ENCODE results near the gene ELOVL6.
A peak's percentile ranks its signal among the peaks of the same experiment; 100 is the strongest.
"Not testable (repeated sequence)": the region's sequence is repeated elsewhere in the genome, so short reads cannot be mapped to it uniquely, and the experiment has no call there.

Gene ELOVL6

DNA sequence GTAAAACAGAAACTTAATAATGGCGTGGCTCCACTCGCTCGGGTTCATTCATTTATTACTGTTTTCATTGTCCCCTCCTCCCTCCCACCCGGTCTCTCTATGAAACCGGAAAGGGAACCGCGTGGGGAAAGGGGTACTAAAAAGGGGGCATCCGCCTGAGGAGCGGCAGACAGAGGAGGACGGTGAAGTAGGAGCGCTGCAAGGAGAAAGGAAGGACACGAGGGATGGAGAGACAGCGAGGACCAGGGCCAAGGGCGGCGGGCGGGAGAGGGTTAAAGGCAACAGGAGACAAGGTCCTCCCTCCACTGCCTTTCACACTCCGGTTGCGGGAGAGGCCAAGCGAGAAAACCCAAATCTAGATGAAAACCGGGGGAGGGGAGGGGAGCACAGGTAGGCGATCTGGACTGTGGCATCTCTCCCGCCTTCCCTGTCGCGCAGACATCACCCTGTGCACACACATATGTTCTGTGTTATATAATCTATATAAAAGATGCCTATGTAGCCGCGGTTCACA, 829 bp downstream of the ELOVL6 start:
- peak; percentile 81 for FAIRE-seq
- DNase-seq (ENCODE audit: extremely low spot score, insufficient read length, low read depth): no peak

DNA sequence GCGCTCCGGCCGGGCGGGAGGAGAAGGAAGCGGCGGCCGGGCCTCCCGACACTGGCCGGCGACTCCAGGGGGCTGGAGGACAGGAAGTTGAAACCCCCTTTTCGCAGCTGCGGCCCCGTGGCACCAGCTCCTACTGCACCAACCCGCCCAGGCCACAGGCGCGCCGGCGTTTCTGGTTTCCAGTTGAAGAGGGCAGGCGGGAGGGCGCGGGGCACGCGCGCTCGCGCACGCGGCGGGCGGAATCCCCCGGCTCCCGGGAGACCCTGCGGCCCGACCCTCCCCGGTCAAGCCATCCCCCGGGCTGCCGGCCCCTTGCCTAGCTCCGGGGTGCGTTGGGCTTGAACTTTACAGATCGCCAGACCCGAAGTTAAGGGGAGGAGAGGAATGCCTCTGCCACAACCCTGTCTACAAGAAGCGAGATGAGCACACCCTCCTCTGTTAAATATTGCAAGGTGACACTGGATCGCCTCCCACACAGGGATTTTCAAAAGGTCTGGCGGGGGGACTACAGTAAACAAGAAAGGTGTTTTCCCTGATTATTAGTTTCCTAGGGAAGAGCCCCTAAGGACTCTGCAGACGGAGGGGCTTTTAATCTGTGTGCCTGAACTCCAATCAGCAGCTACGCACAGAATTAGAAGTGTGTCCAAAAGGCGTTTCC, 1.4 kb downstream of the ELOVL6 start:
- FAIRE-seq (no peak), DNase-seq (ENCODE audit: extremely low spot score, insufficient read length, low read depth) (no peak)

DNA sequence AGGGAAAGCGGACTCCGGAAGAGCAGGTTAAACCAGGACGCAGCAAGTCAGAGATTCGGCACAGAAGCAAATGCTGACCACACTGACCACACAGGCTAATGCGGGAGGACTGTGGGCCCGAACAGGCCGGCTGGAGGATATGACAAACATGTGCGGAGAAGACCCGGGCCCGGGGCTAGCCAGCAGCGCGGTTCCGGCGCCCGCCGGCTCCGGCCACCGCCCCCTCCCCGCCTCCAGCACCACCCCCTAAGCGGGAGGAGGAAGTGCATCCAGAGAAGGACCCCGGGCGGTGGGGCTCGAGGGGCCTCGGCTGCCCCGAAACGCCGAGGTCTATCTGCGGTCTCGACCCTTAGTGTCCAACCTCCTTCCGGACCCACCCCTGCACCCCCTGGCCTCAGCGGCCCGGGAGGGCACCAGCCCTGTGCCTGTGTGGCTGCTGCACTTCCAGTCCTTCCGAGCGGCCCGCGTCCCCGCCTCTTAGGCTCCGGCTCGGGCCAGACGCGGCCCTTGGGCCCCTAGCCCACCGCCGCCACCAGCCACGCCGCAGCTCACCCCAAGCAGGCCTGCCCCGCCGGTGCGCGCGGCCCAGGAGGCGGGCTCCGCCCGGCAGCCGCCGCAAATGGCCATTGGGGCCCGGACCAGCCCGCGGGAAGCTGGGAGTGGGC, 2.1 kb downstream of the ELOVL6 start:
- FAIRE-seq: peak; percentile 50
- no peak for DNase-seq (ENCODE audit: extremely low spot score, insufficient read length, low read depth)

DNA sequence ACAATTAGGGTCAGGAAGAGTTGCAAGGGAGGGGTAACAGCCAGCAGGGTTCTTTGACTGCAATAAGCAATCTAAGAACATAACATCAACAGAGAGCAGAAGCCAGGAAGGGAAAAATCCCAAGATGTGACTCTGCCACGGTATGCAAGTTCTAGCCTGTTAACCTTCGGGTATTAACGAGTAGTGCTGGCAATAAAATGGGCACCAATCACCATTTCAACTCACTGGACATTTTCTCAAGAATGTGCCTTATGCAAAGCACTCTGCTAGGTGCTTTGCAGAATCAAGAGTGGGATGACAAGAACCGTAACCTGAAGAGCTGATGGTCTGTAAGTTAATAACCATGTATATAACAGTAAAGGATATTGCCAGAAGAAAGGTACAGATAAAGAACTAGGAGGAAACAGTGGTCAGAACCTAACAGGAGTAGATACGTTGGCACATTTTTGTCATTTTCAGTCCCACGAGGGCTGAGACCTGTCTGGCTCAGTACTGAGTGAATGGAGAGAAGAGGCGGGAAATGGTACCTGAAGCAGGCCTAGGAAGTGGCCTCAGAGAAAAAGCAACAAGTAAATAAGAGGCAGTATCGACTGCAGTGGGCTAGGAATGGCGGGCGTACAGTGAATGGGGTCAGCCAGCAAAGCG, 2.7 kb downstream of the ELOVL6 start:
- FAIRE-seq (peak; percentile 42), DNase-seq (ENCODE audit: extremely low spot score, insufficient read length, low read depth) (no peak)

DNA sequence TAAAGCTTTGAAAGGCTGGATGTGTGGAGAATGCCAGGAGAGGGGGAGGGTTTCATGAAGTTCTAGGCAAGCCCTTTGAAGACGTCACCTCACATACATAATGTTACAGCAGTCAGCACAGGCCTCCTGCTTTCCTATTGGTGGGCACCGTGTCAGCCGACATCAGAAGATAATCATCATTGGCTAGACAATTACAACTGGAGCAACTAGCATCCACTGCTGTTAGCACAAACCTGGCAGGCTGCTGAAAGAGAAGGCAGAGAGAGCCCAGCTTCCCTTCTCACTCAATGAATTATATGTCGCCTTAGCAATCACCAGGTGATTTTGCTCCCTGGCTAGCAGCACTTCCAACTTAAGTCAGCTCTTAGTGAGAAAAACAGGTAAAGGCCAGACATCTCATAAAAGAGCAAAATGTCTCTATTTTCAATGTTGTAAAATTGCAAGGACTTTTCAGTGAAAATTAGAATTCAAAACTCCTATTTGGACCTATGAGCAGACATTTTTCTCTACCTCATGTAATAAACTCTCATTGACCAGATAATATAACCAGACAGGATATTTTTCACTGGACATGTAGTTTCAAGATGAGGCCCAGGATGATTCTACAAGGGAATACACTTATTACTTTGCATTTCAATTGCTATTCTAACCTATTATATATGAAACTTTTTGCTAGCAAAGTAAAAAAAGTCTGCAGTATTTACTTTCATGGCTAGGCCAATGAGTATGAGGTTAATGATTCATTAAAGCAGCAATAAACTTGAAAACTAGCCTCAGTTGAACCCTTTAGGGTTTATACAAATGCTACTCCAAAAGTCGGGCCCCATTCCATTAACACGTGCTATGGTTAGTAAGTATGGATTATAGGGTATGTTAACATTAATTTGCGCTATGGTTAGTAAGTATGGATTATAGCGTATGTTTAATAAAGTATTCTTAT, 4.3 kb downstream of the ELOVL6 start:
- FAIRE-seq (peak; percentile 94), DNase-seq (ENCODE audit: extremely low spot score, insufficient read length, low read depth) (no peak)

DNA sequence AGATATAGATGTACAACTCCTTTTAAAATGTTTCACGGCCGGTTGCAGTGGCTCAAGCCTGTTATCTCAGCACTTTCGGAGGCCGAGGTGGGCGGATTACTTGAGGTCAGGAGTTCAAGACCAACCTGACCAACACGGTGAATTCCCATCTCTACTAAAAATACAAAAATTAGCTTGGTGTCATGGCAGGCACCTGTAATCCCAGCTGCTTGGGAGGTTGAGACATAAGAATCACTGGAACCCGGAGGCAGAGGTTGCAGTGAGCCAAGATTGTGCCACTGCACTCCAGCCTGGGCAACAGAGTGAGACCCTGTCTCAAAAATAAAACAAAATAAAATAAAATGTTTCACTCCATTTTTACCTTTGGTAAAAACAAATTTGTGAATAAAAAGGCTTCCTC, 5.1 kb downstream of the ELOVL6 start:
- FAIRE-seq: not testable (repeated sequence)

DNA sequence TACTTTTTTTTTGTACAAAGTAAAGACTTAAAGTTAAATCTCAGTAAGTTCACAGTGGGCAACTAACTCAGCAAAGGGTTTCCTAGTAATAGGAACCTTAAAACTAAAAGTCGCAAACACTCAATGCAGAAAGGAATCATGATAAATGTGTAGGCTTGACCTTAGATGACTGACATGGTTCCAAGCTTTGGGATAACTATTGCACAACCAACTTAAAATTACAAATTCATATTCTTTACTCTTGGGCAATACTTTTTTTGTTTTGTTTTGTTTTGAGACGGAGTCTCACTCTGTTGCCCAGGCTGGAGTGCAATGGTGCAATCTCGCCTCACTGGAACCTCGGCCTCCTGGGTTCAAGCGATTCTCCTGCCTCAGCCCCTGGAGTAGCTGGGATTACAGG, 8.2 kb downstream of the ELOVL6 start:
- DNase-seq (ENCODE audit: extremely low spot score, insufficient read length, low read depth): no peak
- FAIRE-seq: no peak

More for the DNA sequence above, 5.1 kb downstream of the ELOVL6 start:
- not testable (repeated sequence) for DNase-seq (ENCODE audit: extremely low spot score, insufficient read length, low read depth)

DNA sequence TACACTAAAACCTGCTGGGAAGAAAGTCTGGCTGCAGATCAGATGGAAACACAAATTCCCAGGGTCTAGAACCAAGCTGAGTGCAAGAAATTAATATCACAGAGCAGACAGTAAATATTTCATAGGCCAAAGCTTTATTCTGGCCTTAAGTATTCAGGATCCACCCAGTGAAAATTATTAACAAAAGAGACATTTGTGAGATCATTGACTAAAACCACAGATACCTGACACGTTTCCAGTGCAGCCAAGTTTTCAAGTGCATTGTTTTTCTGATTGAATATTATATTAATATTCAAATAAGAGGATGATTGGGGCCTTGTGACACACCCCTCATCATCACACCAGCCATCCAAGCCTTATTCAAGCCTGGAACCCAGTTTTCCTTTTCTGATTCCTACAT, 10.3 kb downstream of the ELOVL6 start:
- FAIRE-seq: peak; percentile 39
- DNase-seq (ENCODE audit: extremely low spot score, insufficient read length, low read depth): no peak

DNA sequence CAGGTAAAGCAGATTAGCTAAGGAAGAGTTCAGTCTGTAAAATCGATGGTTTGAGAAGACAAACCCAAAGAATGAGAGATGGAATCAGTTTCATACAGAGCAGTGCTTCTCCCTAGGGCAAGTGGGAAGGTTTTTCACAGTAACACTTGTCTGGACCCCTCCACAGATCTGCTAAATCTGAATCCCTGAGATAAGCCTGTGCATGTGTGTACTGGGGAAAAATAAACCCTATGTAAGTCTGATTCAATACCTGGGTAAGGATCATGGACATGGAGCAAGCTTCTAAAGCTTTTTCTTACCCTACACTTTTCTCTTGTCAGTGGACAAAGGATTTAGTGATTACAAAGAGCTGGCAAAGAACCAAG, 13.6 kb downstream of the ELOVL6 start:
- DNase-seq (ENCODE audit: extremely low spot score, insufficient read length, low read depth): no peak
- no peak for FAIRE-seq

DNA sequence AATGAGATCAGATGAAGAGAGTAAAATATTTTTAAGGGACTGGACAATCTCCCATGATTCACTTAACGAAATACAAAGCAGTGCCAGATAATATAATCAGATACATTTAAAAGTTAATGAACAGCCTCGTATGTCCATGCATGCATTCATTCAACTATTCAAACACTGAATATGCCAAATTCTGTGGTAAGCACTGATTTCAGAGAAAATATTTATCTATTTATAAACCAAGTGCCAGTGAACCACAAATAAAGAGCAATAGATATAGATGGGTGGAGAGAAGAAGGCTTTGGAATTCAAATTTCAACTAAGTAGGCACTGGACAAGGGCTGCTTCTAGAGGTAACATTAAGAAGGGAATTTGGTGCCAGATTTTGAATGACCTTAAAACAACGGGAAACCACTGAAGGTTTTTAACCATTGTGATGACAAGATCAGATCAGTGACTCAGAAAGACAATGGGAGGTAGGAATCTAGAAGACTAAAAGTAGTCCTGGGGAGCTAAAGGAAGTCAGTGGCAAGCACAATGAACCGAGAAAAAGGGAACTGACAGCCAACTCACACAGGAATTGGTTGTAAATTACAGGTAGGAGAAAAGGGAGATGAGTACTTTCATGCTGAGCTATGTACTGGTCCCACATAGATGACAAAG, 14.2 kb downstream of the ELOVL6 start:
- FAIRE-seq (peak; percentile 67), DNase-seq (ENCODE audit: extremely low spot score, insufficient read length, low read depth) (no peak)

DNA sequence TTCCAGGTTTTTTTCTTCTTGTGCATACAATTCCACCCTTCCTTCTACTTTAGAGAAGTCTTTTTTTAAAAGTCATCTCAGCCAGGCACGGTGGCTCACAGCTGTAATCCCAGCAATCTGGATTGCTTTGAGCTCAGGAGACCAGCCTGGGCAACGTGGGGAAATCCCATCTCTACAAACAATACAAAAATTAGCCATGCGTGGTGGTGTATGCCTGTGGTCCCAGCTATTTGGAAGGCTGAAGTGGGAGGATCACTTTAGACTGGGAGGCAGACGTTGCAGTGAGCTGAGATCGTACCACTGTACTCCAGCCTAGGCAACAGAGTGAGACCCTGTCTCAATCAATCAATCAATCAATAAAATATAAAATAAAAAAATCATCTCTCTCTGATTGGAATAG, 14.8 kb downstream of the ELOVL6 start:
- DNase-seq (ENCODE audit: extremely low spot score, insufficient read length, low read depth) (no peak), FAIRE-seq (no peak)

DNA sequence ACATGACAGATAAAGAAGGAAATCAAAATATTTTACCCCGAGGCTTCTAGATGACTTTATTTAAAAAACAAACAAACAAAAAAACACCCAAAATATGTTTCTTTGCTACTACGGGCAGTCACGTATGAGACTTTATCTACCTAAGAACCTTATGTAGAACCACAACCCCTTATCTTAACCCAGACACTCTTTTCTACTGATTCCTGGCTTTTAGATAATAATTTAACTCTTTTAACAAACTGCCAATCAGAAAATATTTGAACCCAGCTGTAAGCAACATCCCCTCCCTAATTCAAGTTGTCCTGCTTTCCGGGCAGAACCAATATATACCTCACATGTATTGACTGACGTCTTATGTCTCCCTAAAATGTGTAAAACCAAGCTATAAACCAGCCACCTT, 15.4 kb downstream of the ELOVL6 start:
- FAIRE-seq (no peak), DNase-seq (ENCODE audit: extremely low spot score, insufficient read length, low read depth) (no peak)

DNA sequence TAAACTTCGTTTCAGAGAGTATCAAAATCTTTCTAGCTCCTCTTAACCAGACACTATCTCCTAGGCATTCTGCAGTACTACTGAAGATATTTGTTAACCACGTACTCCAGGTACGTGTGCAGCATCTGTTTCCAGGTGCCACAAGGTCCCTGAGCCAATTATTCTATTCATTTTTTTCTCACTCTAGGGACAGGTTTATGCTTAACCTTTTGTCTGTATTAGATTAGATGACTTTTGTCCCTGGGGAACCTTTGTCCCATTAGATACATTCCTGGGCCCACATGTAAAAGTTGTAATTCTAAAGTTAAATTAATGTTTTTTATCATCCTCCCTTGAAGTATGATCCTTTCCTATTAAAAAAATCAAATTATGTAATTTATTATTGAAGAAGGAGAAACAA, 16.5 kb downstream of the ELOVL6 start:
- no peak for FAIRE-seq
- no peak for DNase-seq (ENCODE audit: extremely low spot score, insufficient read length, low read depth)

DNA sequence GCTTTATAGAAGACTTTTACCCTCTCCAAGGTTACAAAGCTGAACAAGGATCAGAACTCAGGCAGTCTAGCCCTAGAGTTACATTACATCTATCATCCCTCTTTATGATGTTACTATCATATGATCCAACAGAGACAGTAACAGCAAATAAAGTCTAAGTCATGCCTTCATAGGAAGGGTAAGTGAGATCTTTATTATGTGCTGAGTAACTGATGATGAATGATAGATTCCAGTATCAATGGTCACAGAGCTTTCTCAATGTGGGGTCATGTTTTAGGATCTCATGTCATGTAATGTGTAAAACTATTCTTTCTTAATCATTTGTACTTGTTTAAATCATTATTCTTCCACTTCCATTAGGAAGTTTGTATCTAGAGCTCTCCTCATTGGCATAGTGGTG, 22.8 kb downstream of the ELOVL6 start:
- DNase-seq (ENCODE audit: extremely low spot score, insufficient read length, low read depth): no peak
- no peak for FAIRE-seq

DNA sequence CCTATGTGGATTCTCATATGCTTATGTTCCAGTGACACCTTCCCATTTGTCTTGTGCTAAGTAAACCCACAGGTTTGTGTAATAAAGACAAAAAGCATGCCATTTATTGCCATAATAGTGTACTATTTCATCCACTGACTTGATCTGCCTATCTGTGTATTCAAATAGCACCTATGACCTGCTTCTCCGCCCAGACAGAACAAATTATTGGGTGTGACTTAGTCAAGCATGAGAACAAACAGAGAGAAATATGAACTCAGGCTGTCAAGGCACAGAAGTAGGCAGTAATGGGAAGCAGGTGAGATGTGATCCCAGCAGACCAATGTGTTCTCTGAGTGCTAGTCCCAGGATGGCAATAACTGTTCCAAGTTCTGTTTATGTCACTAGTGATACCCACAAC, 25.4 kb downstream of the ELOVL6 start:
- no peak for DNase-seq (ENCODE audit: extremely low spot score, insufficient read length, low read depth)
- no peak for FAIRE-seq

DNA sequence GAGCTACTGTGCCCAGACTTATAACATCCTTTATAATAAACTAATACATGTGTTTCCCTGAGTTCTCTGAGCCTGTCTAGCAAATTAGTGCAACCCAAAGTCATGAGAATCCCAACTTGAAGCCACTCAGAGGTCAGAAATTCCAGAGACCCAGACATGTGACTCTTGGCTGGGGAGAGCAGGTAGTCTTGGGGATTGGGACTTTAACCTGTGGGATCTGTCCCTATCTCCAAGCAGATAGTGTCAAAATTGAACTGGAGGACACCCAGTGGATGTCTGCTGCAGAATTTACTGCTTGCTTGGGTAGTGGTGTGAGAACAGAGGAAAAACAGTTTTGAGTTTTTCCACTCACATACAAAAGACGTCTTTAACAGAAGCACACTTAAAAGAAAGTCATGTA, 26.4 kb downstream of the ELOVL6 start:
- DNase-seq (ENCODE audit: extremely low spot score, insufficient read length, low read depth): no peak
- no peak for FAIRE-seq

DNA sequence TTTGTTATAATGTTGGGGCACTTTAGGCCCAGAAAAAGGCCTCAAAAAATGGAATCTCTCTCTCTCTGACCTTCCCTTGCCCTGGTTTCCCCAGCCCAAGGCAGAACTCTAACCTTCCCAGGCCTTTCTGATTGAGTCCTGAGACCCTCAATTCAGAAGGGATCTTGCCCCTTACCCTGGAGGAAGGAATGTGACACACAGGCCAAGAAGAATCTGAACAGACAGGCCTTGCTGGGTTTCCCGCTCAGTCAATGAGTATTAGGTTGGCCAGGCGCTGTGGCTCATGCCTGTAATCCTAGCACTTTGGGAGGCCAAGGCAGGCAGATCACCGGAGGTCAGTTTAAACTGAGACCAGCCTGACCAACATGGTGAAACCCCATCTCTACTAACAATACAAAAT, 27.6 kb downstream of the ELOVL6 start:
- FAIRE-seq: no peak
- DNase-seq (ENCODE audit: extremely low spot score, insufficient read length, low read depth): no peak

DNA sequence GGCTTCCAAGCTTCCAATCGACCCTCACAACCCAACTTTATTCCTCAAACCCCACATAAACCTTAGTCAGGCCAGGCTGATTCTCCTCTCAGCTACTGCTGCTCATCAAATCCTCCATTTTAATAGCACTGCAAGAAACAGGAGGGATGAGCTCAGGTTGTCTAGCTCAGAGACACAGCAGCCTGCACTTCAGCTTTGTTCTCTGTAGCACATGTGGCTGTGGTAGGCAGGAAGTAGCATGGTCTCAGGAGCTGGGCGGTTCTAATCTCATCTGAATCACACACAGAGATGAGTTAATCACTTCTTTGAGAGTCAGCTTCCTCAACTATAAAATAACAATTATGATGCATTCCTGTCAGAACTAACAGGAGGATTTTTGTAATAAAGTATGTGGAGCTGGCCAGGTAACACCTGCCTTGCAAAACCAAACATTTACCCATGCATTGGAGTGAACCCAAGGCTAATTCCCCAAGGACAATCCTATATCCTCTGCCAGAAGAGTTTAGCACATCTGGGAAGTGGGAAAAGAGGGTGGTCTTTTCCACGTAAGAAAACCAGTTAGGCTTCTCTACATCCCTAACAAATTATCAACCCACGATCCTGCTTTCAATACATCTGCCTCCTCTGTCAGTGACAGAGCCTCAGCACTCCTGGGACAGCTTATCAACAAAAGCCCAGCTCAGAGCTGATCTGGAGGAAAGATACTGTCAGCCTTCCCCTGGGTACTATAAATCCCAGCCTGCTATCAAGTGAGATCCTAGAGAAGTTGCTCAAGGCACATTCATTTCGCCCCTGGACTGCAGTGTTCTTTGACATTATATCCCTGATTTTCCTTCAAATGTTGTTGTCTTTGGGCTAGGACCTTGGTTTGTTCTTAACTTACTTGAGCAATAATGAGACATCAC, 32.8 kb downstream of the ELOVL6 start:
- FAIRE-seq (peak; percentile 67), DNase-seq (ENCODE audit: extremely low spot score, insufficient read length, low read depth) (no peak)

DNA sequence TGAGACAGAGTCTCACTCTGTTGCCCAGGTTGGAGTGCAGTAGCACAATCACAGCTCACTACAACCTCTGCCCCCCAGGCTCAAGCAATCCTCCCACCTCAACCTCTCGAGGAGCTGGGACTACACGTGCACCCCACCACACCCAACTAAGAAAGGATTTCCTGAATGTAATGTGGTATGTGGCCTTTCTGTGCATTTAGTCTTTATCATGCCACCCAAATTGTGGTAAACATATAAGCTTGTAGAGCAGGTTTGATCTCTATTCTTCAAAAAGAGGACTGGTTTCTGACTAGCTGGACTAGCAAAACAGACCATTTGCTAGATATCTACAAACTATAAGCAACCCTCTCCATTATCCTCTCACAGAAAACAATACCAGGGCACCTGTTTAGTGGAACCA, 33.6 kb downstream of the ELOVL6 start:
- DNase-seq (ENCODE audit: extremely low spot score, insufficient read length, low read depth): no peak
- no peak for FAIRE-seq
